GM12878 (cell line): ENCODE measurements around the gene LRRC45. TPM values are rescaled to one million over a fixed set of nuclear protein-coding genes. Genes with fewer than 3 reads are reported as not detected.

Source experiments
- ATAC-seq: fragments of 200-7000 bp; cut with Tn5 transposase; 3 replicates; pipeline ENCODE4 v1.9.1; 2020; ENCODE audit warnings: mild to moderate bottlenecking, moderate library complexity
- BruUV-seq: library from RNA; stranded (reverse); fragments of 400-500 nt; replicated peaks from 2 replicates; lab custom pipeline; 2021; lab: Mats Ljungman, UMichigan
- CTCF ChIA-PET: fragments of 300-600 bp; sonication (Branson Sonifier 250); formaldehyde crosslinking; extraction: SDS; loops from one replicate; lab custom pipeline; 2021; ENCODE audit warnings: inconsistent platforms; lab: Yijun Ruan, JAX
- POLR2A ChIA-PET: fragments of 350-600 bp; formaldehyde crosslinking; extraction: SDS; loops from one replicate; lab custom pipeline; 2021; ENCODE audit warnings: inconsistent platforms; lab: Charles Lee
- RAD21 ChIA-PET: fragments of 300-600 bp; sonication (Branson Sonifier 250); formaldehyde crosslinking; loops from one replicate; lab custom pipeline; 2023; ENCODE audit warnings: antibody characterized with exemption; ENCODE audit not compliant: unreplicated experiment; lab: Charles Lee
- SMC1A ChIA-PET: fragments of 300-600 bp; sonication (Branson Sonifier 250); formaldehyde crosslinking; loops from one replicate; lab custom pipeline; 2023; ENCODE audit not compliant: unreplicated experiment, uncharacterized antibody; lab: Charles Lee
- DNase-seq: peaks from one replicate; pipeline ENCODE4 v3.0.0-alpha.2; 2011; ENCODE audit warnings: low read depth, low spot score
- FAIRE-seq: peaks from 3 replicates; lab custom pipeline; 2011; peaks lifted over from hg19 to GRCh38; lab: Jason Lieb, UNC
- H2AFZ ChIP-seq: 2 replicates; pipeline ENCODE4 v1.6.0; 2011; ENCODE audit warnings: low read depth, low read length, control low read depth; ENCODE audit not compliant: control insufficient read depth
- H3K27ac ChIP-seq: 2 replicates; pipeline ENCODE4 v1.5.1; 2011; ENCODE audit warnings: control low read depth; ENCODE audit not compliant: control insufficient read depth, insufficient read depth
- H3K27me3 ChIP-seq, 2 experiments: replicated peaks in 1 of 2; 2 replicates each; pipeline versions ENCODE4 v1.6.0 to v1.6.1; 2011; ENCODE audit warnings: low read length in 1 of 2; ENCODE audit not compliant: control insufficient read depth in 2 of 2, insufficient read depth in 2 of 2
- H3K36me3 ChIP-seq, 2 experiments: 2 replicates each; pipeline ENCODE4 v1.5.1; 2011; ENCODE audit warnings: low read length in 1 of 2; ENCODE audit not compliant: control insufficient read depth in 2 of 2, insufficient read depth in 2 of 2
- H3K4me1 ChIP-seq: 2 replicates; pipeline ENCODE4 v1.6.1; 2011; ENCODE audit warnings: mild to moderate bottlenecking, low read length, moderate library complexity, mixed read lengths; ENCODE audit not compliant: control insufficient read depth, insufficient read depth
- H3K4me2 ChIP-seq: 2 replicates; pipeline ENCODE4 v1.6.0; 2011; ENCODE audit warnings: control low read depth; ENCODE audit not compliant: control insufficient read depth, insufficient read depth
- H3K4me3 ChIP-seq: fragments of 200-600 bp; sonication (generic); 2 replicates; pipeline ENCODE4 v1.5.1; 2016
- H3K79me2 ChIP-seq: 2 replicates; pipeline ENCODE4 v1.6.0; 2011; ENCODE audit warnings: low read length; ENCODE audit not compliant: control insufficient read depth, insufficient read depth
- H3K9ac ChIP-seq: 2 replicates; pipeline ENCODE4 v1.8.0; 2011; ENCODE audit warnings: low read length, control low read depth, mixed read lengths; ENCODE audit not compliant: control insufficient read depth, insufficient read depth
- H3K9me3 ChIP-seq: replicated peaks from 3 replicates; pipeline ENCODE4 v1.5.1; 2011; ENCODE audit warnings: mild to moderate bottlenecking, low read length; ENCODE audit not compliant: control insufficient read depth, insufficient read depth
- H4K20me1 ChIP-seq: 2 replicates; pipeline ENCODE4 v1.6.0; 2011; ENCODE audit not compliant: control insufficient read depth, insufficient read depth
- HDAC2 ChIP-seq: fragments of 200-600 bp; sonication (generic); IDR thresholded peaks from 2 replicates; pipeline ENCODE4 v1.6.1; 2017
- NR2F1 ChIP-seq: fragments of 450-650 bp; conservative IDR thresholded peaks from 2 replicates; pipeline ENCODE4 v1.6.1; 2017; ENCODE audit warnings: mild to moderate bottlenecking
- PAX5 ChIP-seq: IDR thresholded peaks from 2 replicates; pipeline ENCODE4 v1.6.1; 2011; ENCODE audit warnings: low read depth, low read length, borderline replicate concordance
- STAT3 ChIP-seq: IDR thresholded peaks from 2 replicates; pipeline ENCODE4 v1.6.1; 2011; ENCODE audit warnings: low read depth, low read length, improper control_type of control experiment
- WGBS: methylation state at CpG from one replicate; pipeline ENCODE4 v1.1.6; 2016; ENCODE audit warnings: low lambda C conversion rate; ENCODE audit not compliant: insufficient replicate concordance, insufficient coverage; ENCODE audit errors: missing lambda C conversion rate; 5-methylcytosine and 5-hydroxymethylcytosine counted together
- in situ Hi-C: fragments of 300-500 bp; cut with MboI; formaldehyde crosslinking; loops from 9 replicates; pipeline ENCODE4 v1.14.3; 2018; ENCODE audit warnings: mixed read lengths
- intact Hi-C: fragments of 100-400 bp; cut with micrococcal nuclease; formaldehyde crosslinking; loops from one replicate; pipeline ENCODE4 v1.14.2; 2022; ENCODE audit not compliant: unreplicated experiment
- polyA plus RNA-seq, 11 experiments: library from polyadenylated mRNA; depleted of rRNA in 4 of 11; unstranded in 6 of 11; stranded (reverse) in 5 of 11; fragments of >200 nt; fragmentation: Nextera tagmentation in 4 of 11; fragmentation: Illumina TruSeq in 1 of 11; extraction: Ambion mirVana in 4 of 11; extraction: Trizol in 1 of 11; gene quantifications; 1 replicate in 1 of 11; 2 replicates in 10 of 11; pipeline versions ENCODE4 v1.2.1 to v1.2.3, GENCODE V29; 2011 to 2016; ENCODE audit warnings: inconsistent platforms in 2 of 11, missing spikeins in 2 of 11, low read depth in 1 of 11
- total RNA-seq, 4 experiments: library from RNA; depleted of rRNA in 3 of 4; stranded (reverse); fragments of >200 nt in 3 of 4; fragmentation: Illumina TruSeq in 1 of 4; extraction: Trizol in 1 of 4; gene quantifications; 2 replicates each; pipeline versions ENCODE4 v1.2.1 to v1.2.3, GENCODE V29; 2013 to 2021
- TF ChIP-seq, protein P1 (sequence below): fragments of 450-650 bp; formaldehyde crosslinking; IDR thresholded peaks from 2 replicates; pipeline ENCODE4 v1.4.0; 2022; ENCODE audit warnings: mild to moderate bottlenecking, moderate library complexity
- TF ChIP-seq, protein P2 (sequence below): fragments of 150-350 bp; IDR thresholded peaks from 2 replicates; pipeline ENCODE4 v1.6.1; 2016; ENCODE audit warnings: low read depth, low read length
- TF ChIP-seq, protein P3 (sequence below): fragments of 450-650 bp; IDR thresholded peaks from 2 replicates; pipeline ENCODE4 v1.6.1; 2017; ENCODE audit warnings: mild to moderate bottlenecking
- TF ChIP-seq, protein P4 (sequence below): IDR thresholded peaks from 2 replicates; pipeline ENCODE4 v1.6.1; 2011; ENCODE audit warnings: low read depth, low read length, improper control_type of control experiment, borderline replicate concordance

The LRRC45 gene
- total and polyA plus RNA-seq, 10 of the 15 experiments (the other 5 are each of a cell fraction or from before 2014, with no cell fraction given): 0.03 to 27.7 (median 10.4) TPM

DNA sequence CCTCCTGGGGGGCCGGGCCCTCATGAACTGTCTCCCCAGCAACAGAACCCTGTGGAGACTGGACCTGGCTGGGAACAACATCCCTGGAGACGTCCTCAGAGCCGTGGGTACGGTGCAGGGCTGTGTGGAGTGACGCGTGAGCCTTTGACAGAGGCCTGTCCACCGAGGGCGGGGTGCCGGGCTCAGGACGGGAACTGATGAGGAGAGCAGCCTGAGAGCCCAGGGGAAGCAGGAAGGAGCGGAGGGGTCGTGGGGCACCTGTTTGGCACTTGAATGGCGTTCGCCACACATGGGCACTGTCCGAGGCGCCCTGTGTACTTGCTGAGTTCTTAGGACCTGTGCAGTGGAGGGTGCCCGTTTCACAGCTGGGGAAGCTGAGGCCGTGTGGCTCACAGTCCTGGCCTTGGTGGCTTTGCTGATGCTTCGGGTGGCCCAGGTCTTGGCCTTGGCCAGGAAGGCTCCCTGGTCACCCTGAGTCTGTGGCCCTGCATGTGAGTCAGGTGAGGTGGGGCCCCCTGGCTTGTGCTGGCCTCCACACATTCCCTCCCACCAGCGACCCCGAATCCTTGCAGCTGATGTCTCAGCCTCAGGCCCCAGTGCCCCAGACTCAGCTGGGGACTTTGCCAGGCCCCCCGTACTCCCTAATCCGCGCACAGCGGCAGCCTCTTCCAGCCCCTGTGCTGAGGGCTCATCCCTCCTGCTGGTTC is 2.4 kb downstream of the LRRC45 start:
- ChIA-PET CTCF (no interaction called here), RAD21 (no interaction called here), SMC1A (no interaction called here), POLR2A (interaction anchor here (0.6 kb wide), 1 partner anchor 161 kb away, joined by 3 read pairs; no protein-coding TSS in a partner anchor)
- FAIRE-seq (no peak), DNase-seq (no peak), ATAC-seq (no peak)
- TF ChIP-seq, protein P1, sequence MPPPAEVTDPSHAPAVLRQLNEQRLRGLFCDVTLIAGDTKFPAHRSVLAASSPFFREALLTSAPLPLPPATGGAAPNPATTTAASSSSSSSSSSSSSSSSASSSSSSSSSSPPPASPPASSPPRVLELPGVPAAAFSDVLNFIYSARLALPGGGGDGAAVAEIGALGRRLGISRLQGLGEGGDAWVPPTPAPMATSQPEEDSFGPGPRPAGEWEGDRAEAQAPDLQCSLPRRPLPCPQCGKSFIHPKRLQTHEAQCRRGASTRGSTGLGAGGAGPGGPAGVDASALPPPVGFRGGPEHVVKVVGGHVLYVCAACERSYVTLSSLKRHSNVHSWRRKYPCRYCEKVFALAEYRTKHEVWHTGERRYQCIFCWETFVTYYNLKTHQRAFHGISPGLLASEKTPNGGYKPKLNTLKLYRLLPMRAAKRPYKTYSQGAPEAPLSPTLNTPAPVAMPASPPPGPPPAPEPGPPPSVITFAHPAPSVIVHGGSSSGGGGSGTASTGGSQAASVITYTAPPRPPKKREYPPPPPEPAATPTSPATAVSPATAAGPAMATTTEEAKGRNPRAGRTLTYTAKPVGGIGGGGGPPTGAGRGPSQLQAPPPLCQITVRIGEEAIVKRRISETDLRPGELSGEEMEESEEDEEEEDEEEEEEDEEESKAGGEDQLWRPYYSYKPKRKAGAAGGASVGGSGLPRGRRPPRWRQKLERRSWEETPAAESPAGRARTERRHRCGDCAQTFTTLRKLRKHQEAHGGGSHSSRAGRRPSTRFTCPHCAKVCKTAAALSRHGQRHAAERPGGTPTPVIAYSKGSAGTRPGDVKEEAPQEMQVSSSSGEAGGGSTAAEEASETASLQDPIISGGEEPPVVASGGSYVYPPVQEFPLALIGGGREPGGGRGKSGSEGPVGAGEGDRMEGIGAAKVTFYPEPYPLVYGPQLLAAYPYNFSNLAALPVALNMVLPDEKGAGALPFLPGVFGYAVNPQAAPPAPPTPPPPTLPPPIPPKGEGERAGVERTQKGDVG (CRISPR knock-in tag): no peak
- TF ChIP-seq, protein P2, sequence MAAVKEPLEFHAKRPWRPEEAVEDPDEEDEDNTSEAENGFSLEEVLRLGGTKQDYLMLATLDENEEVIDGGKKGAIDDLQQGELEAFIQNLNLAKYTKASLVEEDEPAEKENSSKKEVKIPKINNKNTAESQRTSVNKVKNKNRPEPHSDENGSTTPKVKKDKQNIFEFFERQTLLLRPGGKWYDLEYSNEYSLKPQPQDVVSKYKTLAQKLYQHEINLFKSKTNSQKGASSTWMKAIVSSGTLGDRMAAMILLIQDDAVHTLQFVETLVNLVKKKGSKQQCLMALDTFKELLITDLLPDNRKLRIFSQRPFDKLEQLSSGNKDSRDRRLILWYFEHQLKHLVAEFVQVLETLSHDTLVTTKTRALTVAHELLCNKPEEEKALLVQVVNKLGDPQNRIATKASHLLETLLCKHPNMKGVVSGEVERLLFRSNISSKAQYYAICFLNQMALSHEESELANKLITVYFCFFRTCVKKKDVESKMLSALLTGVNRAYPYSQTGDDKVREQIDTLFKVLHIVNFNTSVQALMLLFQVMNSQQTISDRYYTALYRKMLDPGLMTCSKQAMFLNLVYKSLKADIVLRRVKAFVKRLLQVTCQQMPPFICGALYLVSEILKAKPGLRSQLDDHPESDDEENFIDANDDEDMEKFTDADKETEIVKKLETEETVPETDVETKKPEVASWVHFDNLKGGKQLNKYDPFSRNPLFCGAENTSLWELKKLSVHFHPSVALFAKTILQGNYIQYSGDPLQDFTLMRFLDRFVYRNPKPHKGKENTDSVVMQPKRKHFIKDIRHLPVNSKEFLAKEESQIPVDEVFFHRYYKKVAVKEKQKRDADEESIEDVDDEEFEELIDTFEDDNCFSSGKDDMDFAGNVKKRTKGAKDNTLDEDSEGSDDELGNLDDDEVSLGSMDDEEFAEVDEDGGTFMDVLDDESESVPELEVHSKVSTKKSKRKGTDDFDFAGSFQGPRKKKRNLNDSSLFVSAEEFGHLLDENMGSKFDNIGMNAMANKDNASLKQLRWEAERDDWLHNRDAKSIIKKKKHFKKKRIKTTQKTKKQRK: no peak
- TF ChIP-seq HDAC2: no peak
- TF ChIP-seq PAX5: no peak
- TF ChIP-seq NR2F1: no peak
- TF ChIP-seq, protein P3, sequence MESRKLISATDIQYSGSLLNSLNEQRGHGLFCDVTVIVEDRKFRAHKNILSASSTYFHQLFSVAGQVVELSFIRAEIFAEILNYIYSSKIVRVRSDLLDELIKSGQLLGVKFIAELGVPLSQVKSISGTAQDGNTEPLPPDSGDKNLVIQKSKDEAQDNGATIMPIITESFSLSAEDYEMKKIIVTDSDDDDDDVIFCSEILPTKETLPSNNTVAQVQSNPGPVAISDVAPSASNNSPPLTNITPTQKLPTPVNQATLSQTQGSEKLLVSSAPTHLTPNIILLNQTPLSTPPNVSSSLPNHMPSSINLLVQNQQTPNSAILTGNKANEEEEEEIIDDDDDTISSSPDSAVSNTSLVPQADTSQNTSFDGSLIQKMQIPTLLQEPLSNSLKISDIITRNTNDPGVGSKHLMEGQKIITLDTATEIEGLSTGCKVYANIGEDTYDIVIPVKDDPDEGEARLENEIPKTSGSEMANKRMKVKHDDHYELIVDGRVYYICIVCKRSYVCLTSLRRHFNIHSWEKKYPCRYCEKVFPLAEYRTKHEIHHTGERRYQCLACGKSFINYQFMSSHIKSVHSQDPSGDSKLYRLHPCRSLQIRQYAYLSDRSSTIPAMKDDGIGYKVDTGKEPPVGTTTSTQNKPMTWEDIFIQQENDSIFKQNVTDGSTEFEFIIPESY: no peak
- TF ChIP-seq, protein P4, sequence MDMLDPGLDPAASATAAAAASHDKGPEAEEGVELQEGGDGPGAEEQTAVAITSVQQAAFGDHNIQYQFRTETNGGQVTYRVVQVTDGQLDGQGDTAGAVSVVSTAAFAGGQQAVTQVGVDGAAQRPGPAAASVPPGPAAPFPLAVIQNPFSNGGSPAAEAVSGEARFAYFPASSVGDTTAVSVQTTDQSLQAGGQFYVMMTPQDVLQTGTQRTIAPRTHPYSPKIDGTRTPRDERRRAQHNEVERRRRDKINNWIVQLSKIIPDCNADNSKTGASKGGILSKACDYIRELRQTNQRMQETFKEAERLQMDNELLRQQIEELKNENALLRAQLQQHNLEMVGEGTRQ: no peak
- no peak for TF ChIP-seq STAT3
- Histone ChIP-seq H3K4me2 (no peak overlapping the region), H3K36me3 (no peaks in the 10 kb centered on the region; a peak in 1 of 4 replicates), H3K9ac (no peak overlapping the region), H3K4me3 (no peak overlapping the region), H3K27ac (no peak overlapping the region), H2AFZ (no peak overlapping the region), H3K9me3 (no peaks in the 10 kb centered on the region), H3K79me2 (peaks cover 22% of the 10 kb centered on the region), H4K20me1 (no peaks in the 10 kb centered on the region), H3K27me3 (no peaks in the 10 kb centered on the region), H3K4me1 (peaks cover 14% of the 10 kb centered on the region)
- in situ Hi-C loops (no loop called here), intact Hi-C loops (no loop called here)
- BruUV-seq: no TSS peak
- 85% methylated on average over 25 of the region's 25 CpGs for WGBS
